Tibial nerve (tissue), 4 donors: ENCODE results near the gene GPR162. TPM values are rescaled to one million over a fixed set of nuclear protein-coding genes. Genes with fewer than 3 reads are reported as not detected.

ENCODE experiments used
- DNase-seq, 2 donors: peaks; one replicate each; pipeline ENCODE4 v3.0.0-alpha.2; 2019; ENCODE audit warnings: low spot score in 2 of 2
- H3K27ac ChIP-seq, 4 donors: fragments of 200-600 bp; sonication (generic) in 3 of 4; one replicate each; pipeline ENCODE4 v1.5.1; 2017 to 2019; ENCODE audit warnings: mild to moderate bottlenecking in 1 of 4
- H3K27me3 ChIP-seq, 2 donors: fragments of 200-600 bp; sonication (generic) in 1 of 2; one replicate each; pipeline versions ENCODE4 v1.5.1 to v1.6.0; 2017 to 2019
- H3K36me3 ChIP-seq, 3 donors: fragments of 200-600 bp; sonication (generic); one replicate each; pipeline ENCODE4 v1.5.1; 2018 to 2019
- H3K4me1 ChIP-seq, 4 donors: fragments of 200-600 bp; sonication (generic) in 3 of 4; one replicate each; pipeline ENCODE4 v1.5.1; 2017 to 2019
- H3K4me3 ChIP-seq, 4 donors: fragments of 200-600 bp; sonication (generic) in 3 of 4; one replicate each; pipeline ENCODE4 v1.5.1; 2017 to 2019; ENCODE audit warnings: mild to moderate bottlenecking in 1 of 4, moderate library complexity in 1 of 4
- H3K9me3 ChIP-seq, 4 donors: fragments of 200-600 bp; sonication (generic) in 3 of 4; one replicate each; pipeline ENCODE4 v1.5.1; 2017 to 2019
- CTCF ChIP-seq, 5 experiments: fragments of 200-600 bp in 3 of 5; fragments of 450-650 bp in 2 of 5; sonication (generic) in 3 of 5; IDR thresholded peaks; one replicate each; pipeline ENCODE4 v1.5.1; 2016 to 2019; ENCODE audit warnings: antibody characterized with exemption in 5 of 5, mild to moderate bottlenecking in 3 of 5, moderate library complexity in 2 of 5
- EP300 ChIP-seq, 2 donors: sonication (generic); formaldehyde crosslinking; IDR thresholded peaks; one replicate each; pipeline ENCODE4 v1.6.1; 2017; ENCODE audit warnings: antibody characterized with exemption in 2 of 2, mild to moderate bottlenecking in 1 of 2
- POLR2A ChIP-seq, 2 donors: fragments of 450-650 bp; IDR thresholded peaks; one replicate each; pipeline ENCODE4 v1.6.1; 2017; ENCODE audit warnings: antibody characterized with exemption in 2 of 2, mild to moderate bottlenecking in 2 of 2, moderate library complexity in 2 of 2
- WGBS, 2 donors: methylation state at CpG; one replicate each; pipeline ENCODE4 v1.1.5; 2018; 5-methylcytosine and 5-hydroxymethylcytosine counted together
- total RNA-seq, 4 donors: library from RNA; depleted of rRNA; stranded (reverse); fragments of >200 nt; gene quantifications; one replicate each; pipeline ENCODE4 v1.1.0, GENCODE V29; 2016

Gene GPR162
- total RNA-seq, 4 donors from 2014 or later = 1.3 to 5.4 (median 2.2) TPM

GRCh38 chr12:6784296-6784695 is 37.3 kb upstream of the GPR162 start:
- DNase-seq = no peak
- 63 to 82% methylated on average over 5 of the region's 5 CpGs for WGBS, 2 donors
- TF ChIP-seq CTCF (IDR thresholded peaks at IDR 0.05) (no peak), EP300 (IDR thresholded peaks at IDR 0.05) (no peak), POLR2A (IDR thresholded peaks at IDR 0.05) (no peak)

GRCh38 chr12:6784761-6785160 is 36.9 kb upstream of the GPR162 start:
- TF ChIP-seq POLR2A (IDR thresholded peaks at IDR 0.05) (no peak), CTCF (IDR thresholded peaks at IDR 0.05) (no peak)
- Histone ChIP-seq H3K9me3 (no peaks in the 10 kb centered on the region), H3K4me3 (no peak overlapping the region), H3K27me3 (no peaks in the 10 kb centered on the region), H3K36me3 (no peaks in the 10 kb centered on the region), H3K4me1 (no peaks in the 10 kb centered on the region), H3K27ac (no peak overlapping the region)
- WGBS, 2 donors = 72 to 74% methylated on average over 5 of the region's 5 CpGs
- no peak for DNase-seq

More at GRCh38 chr12:6784296-6784695, 37.3 kb upstream of the GPR162 start:
- no peak overlapping the region for H3K4me3 ChIP-seq
- no peaks in the 10 kb centered on the region for H3K27me3 ChIP-seq
- peaks cover 0 to 3% (median 0%) of the 10 kb centered on the region in 4 donors for H3K4me1 ChIP-seq
- no peaks in the 10 kb centered on the region for H3K9me3 ChIP-seq
- H3K36me3 ChIP-seq = no peaks in the 10 kb centered on the region
- H3K27ac ChIP-seq = no peak overlapping the region

- Histone ChIP-seq H3K9me3 (no peaks in the 10 kb centered on the region), H3K27me3 (no peaks in the 10 kb centered on the region), H3K27ac (no peak overlapping the region), H3K4me1 (no peaks in the 10 kb centered on the region), H3K4me3 (no peak overlapping the region), H3K36me3 (no peaks in the 10 kb centered on the region)
- TF ChIP-seq POLR2A (IDR thresholded peaks at IDR 0.05) (no peak), CTCF (IDR thresholded peaks at IDR 0.05) (no peak), EP300 (IDR thresholded peaks at IDR 0.05) (no peak)
- no peak for DNase-seq
- WGBS, 2 donors = 66% methylated on average over 9 of the region's 9 CpGs
Measured at GRCh38 chr12:6786416-6787094, 35.1 kb upstream of the GPR162 start.

GRCh38 chr12:6787309-6787708 is 34.3 kb upstream of the GPR162 start:
- no peak overlapping the region for H3K4me3 ChIP-seq
- TF ChIP-seq CTCF (IDR thresholded peaks at IDR 0.05) = no peak
- no peak for TF ChIP-seq POLR2A (IDR thresholded peaks at IDR 0.05)
- no peak for TF ChIP-seq EP300 (IDR thresholded peaks at IDR 0.05)
- 88% methylated on average over 5 of the region's 5 CpGs for WGBS, 2 donors
- no peak for DNase-seq
- no peak overlapping the region for H3K27ac ChIP-seq
- no peaks in the 10 kb centered on the region for H3K9me3 ChIP-seq
- no peaks in the 10 kb centered on the region for H3K27me3 ChIP-seq
- no peaks in the 10 kb centered on the region for H3K4me1 ChIP-seq
- H3K36me3 ChIP-seq = no peaks in the 10 kb centered on the region

GRCh38 chr12:6788972-6789924 is 32.4 kb upstream of the GPR162 start, which contains the start of gene CD4:
CD4 (plus strand) TSS chr12:6789528; CDS start chr12:6800139, 10,611 bp downstream.
- Histone ChIP-seq H3K4me3 (peak within 1 kb of the TSS in 2 of 4 donors; percentile 34 to 42), H3K9me3 (no peaks in the 10 kb centered on the region), H3K27ac (peak within 1 kb of the TSS in 3 of 4 donors; percentile 28 to 68 (median 59)), H3K4me1 (no peaks in the 10 kb centered on the region), H3K27me3 (no peaks in the 10 kb centered on the region), H3K36me3 (no peaks in the 10 kb centered on the region)
- WGBS, 2 donors = 52 to 62% methylated on average over 18 of the region's 18 CpGs
- no peak for DNase-seq
- TF ChIP-seq POLR2A (IDR thresholded peaks at IDR 0.05) (peak in 1 of 2 donors; percentile 33), EP300 (IDR thresholded peaks at IDR 0.05) (peak in 1 of 2 donors; percentile 45), CTCF (IDR thresholded peaks at IDR 0.05) (no peak)
